K562 (cell line): ENCODE results near the gene FAM43B. TPM values are rescaled to one million over a fixed set of nuclear protein-coding genes. Genes with fewer than 3 reads are reported as not detected.

Experiments used
- ATF7 ChIP-seq: fragments of 450-650 bp; IDR thresholded peaks from 2 replicates; pipeline ENCODE4 v1.7.1; 2014; ENCODE audit warnings: mild to moderate bottlenecking, moderate library complexity
- BRD4 ChIP-seq: fragments of 200-600 bp; sonication (generic); IDR thresholded peaks from 2 replicates; pipeline ENCODE4 v1.6.1; 2017; ENCODE audit warnings: inconsistent platforms
- BRF2 ChIP-seq: IDR thresholded peaks from 3 replicates; pipeline ENCODE4 v1.6.1; 2011; ENCODE audit warnings: borderline replicate concordance, mild to moderate bottlenecking; ENCODE audit not compliant: insufficient read length, insufficient read depth
- CBX5 ChIP-seq: IDR thresholded peaks from 2 replicates; pipeline ENCODE4 v1.6.1; 2014; ENCODE audit warnings: low read depth, borderline replicate concordance
- CC2D1A ChIP-seq: fragments of 450-650 bp; IDR thresholded peaks from 2 replicates; pipeline ENCODE4 v1.6.1; 2017; ENCODE audit warnings: mild to moderate bottlenecking
- GTF2E2 ChIP-seq: fragments of 200-800 bp; sonication (Bioruptor generic); IDR thresholded peaks from 2 replicates; pipeline ENCODE4 v1.6.1; 2016; ENCODE audit warnings: missing genetic modification characterization, missing compliant biosample characterization
- HOMEZ ChIP-seq: fragments of 250-450 bp; sonication (Bioruptor Pico); IDR thresholded peaks from 2 replicates; pipeline ENCODE4 v1.4.0; 2020; ENCODE audit warnings: mild to moderate bottlenecking, moderate library complexity
- JUND ChIP-seq, 2 experiments: IDR thresholded peaks; 2 replicates in 1 of 2; 3 replicates in 1 of 2; pipeline ENCODE4 v1.6.1; 2011; ENCODE audit warnings: borderline replicate concordance in 2 of 2, low read depth in 2 of 2, low read length in 2 of 2, improper control_type of control experiment in 1 of 2, missing biosample characterization in 1 of 2, missing genetic modification characterization in 1 of 2, missing genetic modification reagents in 1 of 2
- LEF1 ChIP-seq: fragments of 450-650 bp; IDR thresholded peaks from 2 replicates; pipeline ENCODE4 v1.6.1; 2016; ENCODE audit warnings: mild to moderate bottlenecking
- NONO ChIP-seq, 2 experiments: fragments of 200-400 bp in 1 of 2; fragments of 450-650 bp in 1 of 2; formaldehyde crosslinking in 1 of 2; IDR thresholded peaks; 2 replicates each; pipeline ENCODE4 v1.6.1; 2017; ENCODE audit warnings: low read depth in 2 of 2, mild to moderate bottlenecking in 2 of 2, moderate library complexity in 2 of 2, low read length in 1 of 2
- NR2F6 ChIP-seq: fragments of 450-650 bp; formaldehyde crosslinking; IDR thresholded peaks from 2 replicates; pipeline ENCODE4 v1.4.0; 2020; ENCODE audit warnings: mild to moderate bottlenecking
- PRMT5 ChIP-seq: sonication (generic); formaldehyde crosslinking; IDR thresholded peaks from 2 replicates; pipeline ENCODE4 v1.5.0; 2020; ENCODE audit warnings: missing genetic modification reagents
- PTBP1 ChIP-seq: fragments of 200-400 bp; formaldehyde crosslinking; IDR thresholded peaks from 2 replicates; pipeline ENCODE4 v1.6.1; 2017; ENCODE audit warnings: low read depth, low read length
- PYGO2 ChIP-seq: fragments of 450-650 bp; IDR thresholded peaks from 2 replicates; pipeline ENCODE4 v1.6.1; 2016; ENCODE audit warnings: mild to moderate bottlenecking, missing genetic modification characterization, moderate library complexity, missing compliant biosample characterization
- SMARCA4 ChIP-seq: fragments of 450-650 bp; IDR thresholded peaks from 2 replicates; pipeline ENCODE4 v1.6.1; 2016
- SMARCC2 ChIP-seq: fragments of 450-650 bp; IDR thresholded peaks from 2 replicates; pipeline ENCODE4 v1.6.1; 2017; ENCODE audit warnings: antibody characterized with exemption, moderate library complexity, mild to moderate bottlenecking, low read depth
- STAT5A ChIP-seq: IDR thresholded peaks from 2 replicates; pipeline ENCODE4 v1.6.1; 2012; ENCODE audit warnings: low read length, inconsistent platforms, borderline replicate concordance
- TBP ChIP-seq: optimal IDR thresholded peaks from 2 replicates; pipeline ENCODE3; 2011; ENCODE audit warnings: low read depth, low read length, improper control_type of control experiment
- TEAD4 ChIP-seq, 2 experiments: sonication (generic) in 1 of 2; formaldehyde crosslinking in 1 of 2; IDR thresholded peaks; 2 replicates each; pipeline versions ENCODE4 v1.6.1 to v1.8.0; 2012 to 2022; ENCODE audit warnings: borderline replicate concordance in 1 of 2, inconsistent platforms in 1 of 2, low read length in 1 of 2, mild to moderate bottlenecking in 1 of 2, missing genetic modification reagents in 1 of 2
- TFE3 ChIP-seq: fragments of 450-650 bp; formaldehyde crosslinking; IDR thresholded peaks from 2 replicates; pipeline ENCODE4 v1.4.0; 2020; ENCODE audit warnings: mild to moderate bottlenecking, mixed read lengths
- TRIM28 ChIP-seq: fragments of 450-650 bp; IDR thresholded peaks from 2 replicates; pipeline ENCODE4 v1.6.1; 2017
- ZNF785 ChIP-seq: fragments of 250-450 bp; sonication (Bioruptor Pico); IDR thresholded peaks from 2 replicates; pipeline ENCODE4 v1.4.0; 2020; ENCODE audit warnings: mild to moderate bottlenecking
- polyA plus RNA-seq, 8 experiments: library from polyadenylated mRNA; depleted of rRNA in 4 of 8; stranded (reverse) in 5 of 8; unstranded in 3 of 8; fragments of >200 nt; fragmentation: Nextera tagmentation in 2 of 8; fragmentation: Illumina TruSeq in 1 of 8; extraction: Ambion mirVana in 2 of 8; extraction: Trizol in 1 of 8; gene quantifications; 2 replicates each; pipeline versions ENCODE4 v1.2.1 to v1.2.3, GENCODE V29; 2011 to 2014; ENCODE audit warnings: inconsistent platforms in 1 of 8, missing spikeins in 1 of 8
- total RNA-seq, 7 experiments: library from RNA; depleted of rRNA in 6 of 7; stranded (reverse); fragments of >200 nt in 6 of 7; fragmentation: Illumina TruSeq in 2 of 7; extraction: Trizol in 2 of 7; gene quantifications; 2 replicates each; pipeline versions ENCODE4 v1.2.1 to v1.2.3, GENCODE V29; 2011 to 2021; ENCODE audit warnings: low replicate concordance in 1 of 7
- TF ChIP-seq, protein P1 (sequence below): sonication (generic); formaldehyde crosslinking; IDR thresholded peaks from 2 replicates; pipeline ENCODE4 v1.9.0; 2022; ENCODE audit warnings: mild to moderate bottlenecking, missing genetic modification reagents

The FAM43B gene
- total and polyA plus RNA-seq, 9 of the 15 experiments (the other 6 are each of a cell fraction or from before 2014, with no cell fraction given): not detected

GRCh38 chr1:20507564-20508410, 44.6 kb upstream of the FAM43B start, which contains the start of gene MUL1 (continued):
- TF ChIP-seq HOMEZ: no peak
- no peak for TF ChIP-seq ZNF785 (CRISPR knock-in tag)
- no peak for TF ChIP-seq PTBP1
- peak; percentile 69 for TF ChIP-seq CC2D1A
- TF ChIP-seq TEAD4 (IDR thresholded peaks at IDR 0.05; ENCODE audit: low read length): no peak
- no peak for TF ChIP-seq TEAD4 (CRISPR knock-in tag; IDR thresholded peaks at IDR 0.05; ENCODE audit: borderline replicate concordance)
- no peak for TF ChIP-seq TRIM28
- TF ChIP-seq BRF2: no peak
- TF ChIP-seq PRMT5 (CRISPR knock-in tag): no peak
- TF ChIP-seq SMARCC2: no peak
- no peak for TF ChIP-seq STAT5A
- no peak; the same call in 1 of the 2 replicates for TF ChIP-seq GTF2E2
- TF ChIP-seq JUND (IDR thresholded peaks at IDR 0.05; ENCODE audit: borderline replicate concordance, low read depth, low read length): peak; percentile 71
- no peak; the same call in 2 of the 3 replicates for TF ChIP-seq JUND (tag; IDR thresholded peaks at IDR 0.05; ENCODE audit: borderline replicate concordance, low read depth, low read length)
- TF ChIP-seq SMARCA4: no peak
- no peak for TF ChIP-seq TFE3 (CRISPR knock-in tag)
- peak; percentile 51 for TF ChIP-seq TBP
- TF ChIP-seq PYGO2 (tag): no peak
- no peak for TF ChIP-seq NR2F6 (CRISPR knock-in tag)
- TF ChIP-seq CBX5: no peak
- 0 out of 4 replicates have a peak, but pooled peaks of 1 of the 2 experiments have one; percentile 2 for TF ChIP-seq NONO (IDR thresholded peaks at IDR 0.05; ENCODE audit: low read depth in 2 of 2, low read length in 1 of 2)
- TF ChIP-seq, protein P1, sequence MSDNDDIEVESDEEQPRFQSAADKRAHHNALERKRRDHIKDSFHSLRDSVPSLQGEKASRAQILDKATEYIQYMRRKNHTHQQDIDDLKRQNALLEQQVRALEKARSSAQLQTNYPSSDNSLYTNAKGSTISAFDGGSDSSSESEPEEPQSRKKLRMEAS (CRISPR knock-in tag): no peak
- TF ChIP-seq LEF1: no peak
- 0 out of 2 replicates have a peak, but pooled peaks have one; percentile 30 for TF ChIP-seq BRD4
- peak; percentile 77 for TF ChIP-seq ATF7
